Hepatocyte (in vitro differentiated cells): Measurements from ENCODE around the gene CAB39L. TPM values are rescaled to one million over a fixed set of nuclear protein-coding genes. Genes with fewer than 3 reads are reported as not detected.

Experiments used
- DNase-seq: peaks from one replicate; pipeline ENCODE4 v3.0.0-alpha.2; 2016; ENCODE audit warnings: low spot score
- H2AFZ ChIP-seq: fragments of 200-600 bp; sonication (generic); 2 replicates; pipeline ENCODE4 v1.6.0; 2016; ENCODE audit warnings: antibody characterized with exemption, mild to moderate bottlenecking
- H3K27ac ChIP-seq: fragments of 200-600 bp; sonication (generic); 2 replicates; pipeline ENCODE4 v1.5.1; 2016; ENCODE audit warnings: mild to moderate bottlenecking
- H3K27me3 ChIP-seq: fragments of 200-600 bp; sonication (generic); 2 replicates; pipeline ENCODE4 v1.6.1; 2016
- H3K36me3 ChIP-seq: fragments of 200-600 bp; sonication (generic); replicated peaks from 2 replicates; pipeline ENCODE4 v1.5.1; 2016; ENCODE audit warnings: low read depth; ENCODE audit not compliant: insufficient read depth
- H3K4me1 ChIP-seq: fragments of 200-600 bp; sonication (generic); 2 replicates; pipeline ENCODE4 v1.5.1; 2016; ENCODE audit warnings: mild to moderate bottlenecking, moderate library complexity; ENCODE audit not compliant: insufficient read depth
- H3K4me2 ChIP-seq: fragments of 200-600 bp; sonication (generic); 2 replicates; pipeline ENCODE4 v1.6.0; 2016
- H3K4me3 ChIP-seq: fragments of 200-600 bp; sonication (generic); 2 replicates; pipeline ENCODE4 v1.5.1; 2016; ENCODE audit warnings: mild to moderate bottlenecking
- H3K79me2 ChIP-seq: fragments of 200-600 bp; sonication (generic); 2 replicates; pipeline ENCODE4 v1.6.0; 2017; ENCODE audit warnings: mild to moderate bottlenecking
- H3K9me2 ChIP-seq: fragments of 200-600 bp; sonication (generic); replicated peaks from 2 replicates; pipeline ENCODE4 v1.6.0; 2017; ENCODE audit warnings: mild to moderate bottlenecking; ENCODE audit not compliant: insufficient read depth
- H3K9me3 ChIP-seq: fragments of 200-600 bp; sonication (generic); 2 replicates; pipeline ENCODE4 v1.5.1; 2016; ENCODE audit warnings: low read depth, mild to moderate bottlenecking
- H4K20me1 ChIP-seq: fragments of 200-600 bp; sonication (generic); 2 replicates; pipeline ENCODE4 v1.6.0; 2016; ENCODE audit warnings: mild to moderate bottlenecking; ENCODE audit not compliant: insufficient read depth, poor library complexity, severe bottlenecking
- CTCF ChIP-seq: fragments of 200-600 bp; sonication (generic); IDR thresholded peaks from 2 replicates; pipeline ENCODE4 v1.5.1; 2016; ENCODE audit warnings: antibody characterized with exemption, mild to moderate bottlenecking; ENCODE audit not compliant: poor library complexity
- EZH2 ChIP-seq: fragments of 200-600 bp; sonication (generic); IDR thresholded peaks from 2 replicates; pipeline ENCODE4 v1.6.1; 2016; ENCODE audit warnings: antibody characterized with exemption, mild to moderate bottlenecking, borderline replicate concordance
- EZH2phosphoT487 ChIP-seq: fragments of 200-600 bp; sonication (generic); IDR thresholded peaks from one replicate; pipeline ENCODE4 v1.6.1; 2018; ENCODE audit warnings: antibody characterized with exemption, mild to moderate bottlenecking, low read depth, moderate library complexity; ENCODE audit not compliant: unreplicated experiment, severe bottlenecking
- WGBS: methylation state at CpG from one replicate; pipeline ENCODE4 v1.1.6; 2016; ENCODE audit warnings: low lambda C conversion rate; ENCODE audit errors: missing lambda C conversion rate; 5-methylcytosine and 5-hydroxymethylcytosine counted together
- polyA plus RNA-seq: library from polyadenylated mRNA; unstranded; fragments of >200 nt; fragmentation: Nextera tagmentation; extraction: Ambion mirVana; gene quantifications from 2 replicates; pipeline ENCODE4 v1.2.1, GENCODE V29; 2016
- total RNA-seq: library from RNA; depleted of rRNA; stranded (reverse); fragments of >200 nt; gene quantifications from 2 replicates; pipeline ENCODE4 v1.2.3, GENCODE V29; 2014

CAB39L gene
- total and polyA plus RNA-seq, 2 experiments from 2014 or later = 13.7 to 20.4 TPM

GRCh38 chr13:49448753-49449152, 4.9 kb upstream of the CAB39L start:
- H3K4me3 ChIP-seq = no peak overlapping the region
- H3K9me2 ChIP-seq = no peaks in the 10 kb centered on the region
- H3K36me3 ChIP-seq = no peaks in the 10 kb centered on the region
- H3K79me2 ChIP-seq = peaks cover 60% of the 10 kb centered on the region
- DNase-seq = no peak
- 93% methylated on average over 2 of the region's 2 CpGs for WGBS
- no peak overlapping the region for H3K27ac ChIP-seq
- no peak overlapping the region for H2AFZ ChIP-seq
- H3K27me3 ChIP-seq = no peaks in the 10 kb centered on the region
- H4K20me1 ChIP-seq = no peaks in the 10 kb centered on the region
- H3K4me1 ChIP-seq = peaks cover 12% of the 10 kb centered on the region
- no peaks in the 10 kb centered on the region for H3K9me3 ChIP-seq
- no peak overlapping the region for H3K4me2 ChIP-seq
- TF ChIP-seq CTCF (no peak), EZH2 (no peak), EZH2phosphoT487 (no peak)

GRCh38 chr13:49446473-49446872, 2.6 kb upstream of the CAB39L start:
- H3K27ac ChIP-seq = no peak overlapping the region
- no peaks in the 10 kb centered on the region for H3K27me3 ChIP-seq
- DNase-seq = no peak
- no peaks in the 10 kb centered on the region for H3K9me2 ChIP-seq
- TF ChIP-seq EZH2phosphoT487 = no peak
- no peak for TF ChIP-seq CTCF
- no peak for TF ChIP-seq EZH2
- H2AFZ ChIP-seq = no peak overlapping the region
- H3K4me1 ChIP-seq = peaks cover 12% of the 10 kb centered on the region
- peaks cover 62% of the 10 kb centered on the region for H3K79me2 ChIP-seq
- H3K4me2 ChIP-seq = peak overlapping the region; percentile 79
- H3K36me3 ChIP-seq = no peaks in the 10 kb centered on the region
- no peaks in the 10 kb centered on the region for H4K20me1 ChIP-seq
- H3K9me3 ChIP-seq = no peaks in the 10 kb centered on the region
- H3K4me3 ChIP-seq = no peak overlapping the region

- WGBS = 2% methylated on average over 29 of the region's 29 CpGs
- Histone ChIP-seq H3K4me2 (peak overlapping the region; percentile 79), H3K27ac (peak overlapping the region; percentile 90), H3K79me2 (peaks cover 52% of the 10 kb centered on the region), H4K20me1 (no peaks in the 10 kb centered on the region), H3K4me3 (peak overlapping the region; percentile 75), H3K36me3 (no peaks in the 10 kb centered on the region), H3K9me3 (no peaks in the 10 kb centered on the region), H3K4me1 (peaks cover 12% of the 10 kb centered on the region), H3K27me3 (no peaks in the 10 kb centered on the region), H3K9me2 (no peaks in the 10 kb centered on the region), H2AFZ (peak overlapping the region; percentile 69)
- DNase-seq = peak; percentile 70
- TF ChIP-seq EZH2 (no peak), CTCF (no peak), EZH2phosphoT487 (no peak)
These were observed 896 bp upstream of the CAB39L start for GRCh38 chr13:49444524-49445395.
